ENCODE measurements around the gene FAM81A.

- TF ChIP-seq CTCF (IDR thresholded peaks at IDR 0.05; ENCODE audit: low read depth, low read length) (no peak), EZH2phosphoT487 (IDR thresholded peaks at IDR 0.05; ENCODE audit: low read depth) (no peak)
Observed at GRCh38 chr15:59565299-59565698, 127.3 kb downstream of the FAM81A start.

Measured in OCI-LY3 (cell line).